Thyroid gland (tissue), 4 donors: ENCODE data around the gene ZGPAT. TPM values are rescaled to one million over a fixed set of nuclear protein-coding genes. Genes with fewer than 3 reads are reported as not detected.

ENCODE experiments used
- DNase-seq, 2 donors: peaks; one replicate each; pipeline ENCODE4 v3.0.0-alpha.2; 2019
- H3K27ac ChIP-seq, 3 donors: fragments of 200-600 bp; sonication (generic); 1 replicate in 2 of 3; 2 replicates in 1 of 3; pipeline ENCODE4 v1.5.1; 2016 to 2019; ENCODE audit warnings: mild to moderate bottlenecking in 1 of 3, moderate library complexity in 1 of 3
- H3K27me3 ChIP-seq: fragments of 200-600 bp; sonication (generic); one replicate; pipeline ENCODE4 v1.5.1; 2019
- H3K36me3 ChIP-seq, 2 donors: fragments of 200-600 bp; sonication (generic); one replicate each; pipeline ENCODE4 v1.5.1; 2016 to 2019
- H3K4me1 ChIP-seq, 2 donors: fragments of 200-600 bp; sonication (generic); one replicate each; pipeline ENCODE4 v1.5.1; 2017 to 2019
- H3K4me3 ChIP-seq, 3 donors: fragments of 200-600 bp; sonication (generic); replicated peaks in 1 of 3; 1 replicate in 2 of 3; 2 replicates in 1 of 3; pipeline ENCODE4 v1.5.1; 2016; ENCODE audit warnings: mild to moderate bottlenecking in 1 of 3
- H3K9me3 ChIP-seq: fragments of 200-600 bp; sonication (generic); one replicate; pipeline ENCODE4 v1.5.1; 2017
- CTCF ChIP-seq, 6 experiments: fragments of 200-600 bp in 3 of 6; fragments of 450-650 bp in 3 of 6; sonication (generic) in 3 of 6; IDR thresholded peaks; one replicate each; pipeline ENCODE4 v1.5.1; 2016 to 2019; ENCODE audit warnings: antibody characterized with exemption in 6 of 6, mild to moderate bottlenecking in 2 of 6, inconsistent platforms in 1 of 6, moderate library complexity in 1 of 6
- POLR2A ChIP-seq, 2 donors: fragments of 450-650 bp; IDR thresholded peaks; one replicate each; pipeline ENCODE4 v1.6.1; 2017; ENCODE audit warnings: antibody characterized with exemption in 2 of 2, mild to moderate bottlenecking in 2 of 2, moderate library complexity in 1 of 2
- WGBS, 2 donors: methylation state at CpG; one replicate each; pipeline ENCODE4 v1.1.5; 2017; 5-methylcytosine and 5-hydroxymethylcytosine counted together
- intact Hi-C: fragments of 100-400 bp; cut with DNase I; formaldehyde crosslinking; loops from one replicate; pipeline ENCODE4 v1.15.1; 2023
- total RNA-seq, 4 donors: library from RNA; depleted of rRNA; stranded (reverse); fragments of >200 nt; gene quantifications; one replicate each; pipeline ENCODE4 v1.2.3, GENCODE V29; 2016

The ZGPAT gene
- total RNA-seq, 4 donors from 2014 or later = 27.7 to 36.3 (median 30.0) TPM

- peaks cover 14 to 25% of the 10 kb centered on the region in 2 donors for H3K36me3 ChIP-seq
- DNase-seq = no peak
- no peak overlapping the region for H3K27ac ChIP-seq
- H3K4me3 ChIP-seq = no peak overlapping the region
- 86 to 96% methylated on average over 1 to 13 of the region's 13 CpGs for WGBS, 2 donors
- H3K4me1 ChIP-seq = peaks cover 11 to 14% of the 10 kb centered on the region in 2 donors
- H3K9me3 ChIP-seq = no peaks in the 10 kb centered on the region
- H3K27me3 ChIP-seq = no peaks in the 10 kb centered on the region
- intact Hi-C loops = no loop called here
- TF ChIP-seq POLR2A (IDR thresholded peaks at IDR 0.05) (no peak), CTCF (IDR thresholded peaks at IDR 0.05) (no peak)
Measured at GRCh38 chr20:63733117-63733516, 25.3 kb downstream of the ZGPAT start.

GRCh38 chr20:63733579-63734081, 25.8 kb downstream of the ZGPAT start:
- intact Hi-C loops = no loop called here
- no peak for TF ChIP-seq CTCF (IDR thresholded peaks at IDR 0.05)
- no peak for TF ChIP-seq POLR2A (IDR thresholded peaks at IDR 0.05)
- H3K4me3 ChIP-seq = no peak overlapping the region
- no peaks in the 10 kb centered on the region for H3K27me3 ChIP-seq
- peaks cover 11 to 15% of the 10 kb centered on the region in 2 donors for H3K4me1 ChIP-seq
- no peak overlapping the region for H3K27ac ChIP-seq
- peaks cover 14 to 25% of the 10 kb centered on the region in 2 donors for H3K36me3 ChIP-seq
- whole genome bisulfite sequencing, 2 donors = 93 to 97% methylated on average over 11 to 18 of the region's 18 CpGs
- H3K9me3 ChIP-seq = no peaks in the 10 kb centered on the region
- DNase-seq = no peak

- DNase-seq = no peak
- H3K4me1 ChIP-seq = peaks cover 10 to 16% of the 10 kb centered on the region in 2 donors
- H3K27me3 ChIP-seq = no peaks in the 10 kb centered on the region
- WGBS, 2 donors = 93 to 94% methylated on average over 18 to 25 of the region's 25 CpGs
- intact Hi-C loops = no loop called here
- no peaks in the 10 kb centered on the region for H3K9me3 ChIP-seq
- H3K36me3 ChIP-seq = peaks cover 14 to 25% of the 10 kb centered on the region in 2 donors
- TF ChIP-seq POLR2A (IDR thresholded peaks at IDR 0.05) = no peak
- TF ChIP-seq CTCF (IDR thresholded peaks at IDR 0.05) = no peak
- no peak overlapping the region for H3K4me3 ChIP-seq
- H3K27ac ChIP-seq = no peak overlapping the region
Measured at GRCh38 chr20:63734111-63734945, 26.5 kb downstream of the ZGPAT start.

- H3K36me3 ChIP-seq = peaks cover 14 to 25% of the 10 kb centered on the region in 2 donors
- no peaks in the 10 kb centered on the region for H3K9me3 ChIP-seq
- no peaks in the 10 kb centered on the region for H3K27me3 ChIP-seq
- no peak overlapping the region for H3K27ac ChIP-seq
- intact Hi-C loops = no loop called here
- DNase-seq = no peak
- TF ChIP-seq POLR2A (IDR thresholded peaks at IDR 0.05) (no peak), CTCF (IDR thresholded peaks at IDR 0.05) (no peak)
- peaks cover 10 to 16% of the 10 kb centered on the region in 2 donors for H3K4me1 ChIP-seq
- H3K4me3 ChIP-seq = no peak overlapping the region
- 96 to 97% methylated on average over 29 to 48 of the region's 48 CpGs for WGBS, 2 donors
Measured at GRCh38 chr20:63734946-63735858, 27.4 kb downstream of the ZGPAT start.
